NB4 (cell line): ENCODE data around the gene GFER.

Experiments
- POLR2A ChIP-seq: IDR thresholded peaks from 2 replicates; pipeline ENCODE4 v1.6.1; 2011; ENCODE audit warnings: mild to moderate bottlenecking; ENCODE audit not compliant: insufficient read length; ENCODE audit errors: extremely low read depth
- TF ChIP-seq, protein P1 (sequence below): IDR thresholded peaks from one replicate; pipeline ENCODE4 v1.5.1; 2012; ENCODE audit warnings: low read depth, low read length

DNA sequence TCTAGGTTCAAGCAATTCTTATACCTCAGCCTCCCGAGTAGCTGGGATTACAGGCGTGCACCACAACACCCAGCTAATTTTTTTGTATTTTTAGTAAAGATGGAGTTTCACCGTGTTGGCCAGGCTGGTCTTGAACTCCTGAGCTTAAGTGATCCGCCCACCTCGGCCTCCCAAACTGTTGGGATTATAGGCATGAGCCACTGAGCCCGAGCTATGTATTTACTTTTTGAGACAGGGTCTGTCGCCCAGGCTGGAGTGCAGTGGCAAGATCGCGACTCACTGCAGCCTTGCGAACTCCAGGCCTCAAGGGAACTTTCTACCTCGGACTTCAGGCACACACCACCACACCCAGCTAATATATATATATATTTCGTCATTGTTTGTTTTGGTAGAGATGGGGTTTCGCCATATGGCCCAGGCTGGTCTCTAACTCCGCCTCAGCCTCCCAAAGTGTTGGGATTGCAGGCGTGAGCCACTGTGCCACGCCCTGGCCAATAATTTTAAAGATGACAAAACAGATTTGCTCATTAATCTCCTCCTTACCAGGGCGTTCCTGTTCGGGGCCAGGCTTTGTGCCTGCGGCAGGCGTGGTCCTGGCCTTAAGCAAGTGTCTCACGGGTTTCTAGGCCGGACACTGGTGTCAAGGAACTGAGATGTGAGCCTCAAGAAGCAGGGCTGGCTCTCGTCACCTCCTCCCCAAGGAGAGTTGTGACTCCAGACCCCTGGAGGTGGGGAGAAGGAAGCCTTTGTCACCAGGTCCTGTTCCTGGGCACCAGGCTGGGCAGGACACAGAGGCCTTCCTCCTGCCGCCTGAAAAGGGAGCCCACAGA lies 31.3 kb downstream of the GFER start:
- TF ChIP-seq, protein P1, sequence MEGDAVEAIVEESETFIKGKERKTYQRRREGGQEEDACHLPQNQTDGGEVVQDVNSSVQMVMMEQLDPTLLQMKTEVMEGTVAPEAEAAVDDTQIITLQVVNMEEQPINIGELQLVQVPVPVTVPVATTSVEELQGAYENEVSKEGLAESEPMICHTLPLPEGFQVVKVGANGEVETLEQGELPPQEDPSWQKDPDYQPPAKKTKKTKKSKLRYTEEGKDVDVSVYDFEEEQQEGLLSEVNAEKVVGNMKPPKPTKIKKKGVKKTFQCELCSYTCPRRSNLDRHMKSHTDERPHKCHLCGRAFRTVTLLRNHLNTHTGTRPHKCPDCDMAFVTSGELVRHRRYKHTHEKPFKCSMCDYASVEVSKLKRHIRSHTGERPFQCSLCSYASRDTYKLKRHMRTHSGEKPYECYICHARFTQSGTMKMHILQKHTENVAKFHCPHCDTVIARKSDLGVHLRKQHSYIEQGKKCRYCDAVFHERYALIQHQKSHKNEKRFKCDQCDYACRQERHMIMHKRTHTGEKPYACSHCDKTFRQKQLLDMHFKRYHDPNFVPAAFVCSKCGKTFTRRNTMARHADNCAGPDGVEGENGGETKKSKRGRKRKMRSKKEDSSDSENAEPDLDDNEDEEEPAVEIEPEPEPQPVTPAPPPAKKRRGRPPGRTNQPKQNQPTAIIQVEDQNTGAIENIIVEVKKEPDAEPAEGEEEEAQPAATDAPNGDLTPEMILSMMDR = no peak
- no peak for TF ChIP-seq POLR2A
